Epithelial cell of esophagus (primary cell): ENCODE data around the gene ACP7.

Experiments used
- DNase-seq: peaks from one replicate; pipeline ENCODE4 v3.0.0; 2010; ENCODE audit warnings: low read depth
- H3K4me3 ChIP-seq: 2 replicates; pipeline ENCODE4 v1.5.1; 2011; ENCODE audit warnings: mild to moderate bottlenecking, low read length, control low read depth
- CTCF ChIP-seq: IDR thresholded peaks from 2 replicates; pipeline ENCODE4 v1.5.1; 2011; ENCODE audit warnings: low read depth, mild to moderate bottlenecking, low read length, control low read depth, inconsistent platforms; ENCODE audit not compliant: insufficient read depth; ENCODE audit errors: missing control alignments

The ACP7 gene

GRCh38 chr19:39157275-39157996 is 73.3 kb downstream of the ACP7 start:
- DNase-seq, result no peak
- TF ChIP-seq CTCF, result no peak
- peak overlapping the region; percentile 30 for H3K4me3 ChIP-seq

- H3K4me3 ChIP-seq, result no peak overlapping the region
- no peak for TF ChIP-seq CTCF
- DNase-seq, result no peak
These were observed 73.8 kb downstream of the ACP7 start for GRCh38 chr19:39157997-39158389.

- no peak overlapping the region for H3K4me3 ChIP-seq
- DNase-seq, result no peak
- TF ChIP-seq CTCF, result no peak
These were observed 74.6 kb downstream of the ACP7 start for GRCh38 chr19:39158646-39159260.

- peak; percentile 78 for DNase-seq
- TF ChIP-seq CTCF, result no peak
- no peak overlapping the region for H3K4me3 ChIP-seq
These were observed 76.3 kb downstream of the ACP7 start for GRCh38 chr19:39160523-39160861.
